Erythroblast (primary cell): ENCODE results near the gene FOLR2.
A peak's percentile ranks its signal among the peaks of the same experiment; 100 is the strongest.
"Not testable (repeated sequence)": the region's sequence is repeated elsewhere in the genome, so short reads cannot be mapped to it uniquely, and the experiment has no call there.

Experiments used
- DNase-seq, 2 experiments: peaks; one replicate each; lab custom pipeline; 2025; lab: John Stamatoyannopoulos, UW
- GATA1 ChIP-seq: IDR thresholded peaks from 2 replicates; pipeline ENCODE4 v1.6.1; 2011; ENCODE audit warnings: low read depth, mild to moderate bottlenecking, control low read depth, low read length, moderate library complexity
- POLR2A ChIP-seq: IDR thresholded peaks from 2 replicates; pipeline ENCODE4 v1.6.1; 2011; ENCODE audit warnings: mild to moderate bottlenecking, low read length

FOLR2 gene

DNA sequence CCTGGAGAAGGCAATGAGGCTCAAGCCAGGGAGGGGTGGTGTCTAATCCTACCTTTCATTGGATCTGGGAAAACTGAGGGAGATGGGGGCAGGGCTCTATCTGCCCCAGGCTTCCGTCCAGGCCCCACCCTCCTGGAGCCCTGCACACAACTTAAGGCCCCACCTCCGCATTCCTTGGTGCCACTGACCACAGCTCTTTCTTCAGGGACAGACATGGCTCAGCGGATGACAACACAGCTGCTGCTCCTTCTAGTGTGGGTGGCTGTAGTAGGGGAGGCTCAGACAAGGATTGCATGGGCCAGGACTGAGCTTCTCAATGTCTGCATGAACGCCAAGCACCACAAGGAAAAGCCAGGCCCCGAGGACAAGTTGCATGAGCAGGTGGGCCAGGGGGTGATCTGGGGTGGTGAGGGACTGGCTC is 24.6 kb upstream of the FOLR2 start, which contains the start of gene FOLR1:
TSS of gene FOLR1 (plus strand) at position 180 of the 421 bp plus-strand sequence. CDS start at position 214, 34 bp downstream.
- DNase-seq, result no peak
- no peak for TF ChIP-seq GATA1
- no peak for TF ChIP-seq POLR2A

- TF ChIP-seq POLR2A, result no peak
- no peak for TF ChIP-seq GATA1
- DNase-seq, result no peak
Observed at GRCh38 chr11:72195518-72196270, 20.9 kb upstream of the FOLR2 start.

DNA sequence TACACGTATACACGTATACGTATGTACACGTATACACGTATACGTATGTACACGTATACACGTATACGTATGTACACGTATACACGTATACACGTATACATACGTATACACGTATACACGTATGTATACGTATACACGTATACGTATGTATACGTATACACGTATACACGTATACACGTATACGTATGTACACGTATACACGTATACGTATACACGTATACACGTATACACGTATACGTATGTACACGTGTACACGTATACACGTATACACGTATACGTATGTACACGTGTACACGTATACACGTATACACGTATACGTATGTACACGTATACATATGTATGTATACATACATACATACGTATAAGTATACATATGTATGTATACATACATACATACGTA is 15.1 kb upstream of the FOLR2 start:
- DNase-seq, result not testable (repeated sequence)

- TF ChIP-seq GATA1 (no peak), POLR2A (no peak)
- no peak for DNase-seq
Observed at GRCh38 chr11:72202571-72202970, 14.0 kb upstream of the FOLR2 start.

DNA sequence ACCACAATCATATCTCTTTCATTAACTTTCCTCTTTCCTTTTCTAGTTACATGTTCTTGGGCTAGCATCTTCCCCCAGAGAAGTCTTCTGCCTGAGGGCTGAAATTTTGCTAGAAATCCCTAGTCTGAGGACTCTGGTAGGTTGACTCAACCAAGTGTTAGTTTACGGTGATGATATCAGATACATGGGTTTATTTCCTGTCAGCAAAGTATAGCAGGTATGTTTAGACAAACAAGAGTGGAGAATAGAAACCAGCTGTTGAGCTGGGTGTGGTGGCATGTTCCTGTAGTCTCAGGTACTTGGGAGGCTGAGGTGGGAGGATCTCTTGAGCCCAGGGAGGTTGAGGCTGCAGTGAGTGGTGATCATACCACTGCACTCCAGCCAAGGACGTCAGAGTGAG is 13.4 kb upstream of the FOLR2 start:
- TF ChIP-seq POLR2A, result no peak
- DNase-seq, result no peak

DNA sequence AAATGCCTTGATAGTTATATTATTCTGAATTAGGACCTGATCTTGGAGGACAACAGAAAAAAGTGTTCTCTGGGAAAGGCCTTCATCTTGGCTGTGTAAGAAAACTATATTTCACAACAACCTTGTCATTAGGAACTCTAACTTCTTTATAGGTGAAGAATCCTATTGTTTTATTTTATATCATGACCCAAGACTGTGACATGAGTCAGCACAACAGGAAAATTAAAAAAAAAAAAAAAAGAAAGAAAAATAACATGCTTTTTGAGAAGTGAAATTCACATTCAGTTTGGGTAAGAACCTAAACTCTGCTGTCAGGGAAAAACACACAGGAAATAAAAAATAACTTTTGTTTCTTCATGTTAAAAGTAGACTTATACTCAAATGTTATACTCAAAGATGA is 11.7 kb upstream of the FOLR2 start:
- no peak for DNase-seq
- no peak for TF ChIP-seq GATA1
- TF ChIP-seq POLR2A, result no peak

- DNase-seq, result not testable (repeated sequence)
Observed at GRCh38 chr11:72206794-72207193, 9.8 kb upstream of the FOLR2 start.

DNA sequence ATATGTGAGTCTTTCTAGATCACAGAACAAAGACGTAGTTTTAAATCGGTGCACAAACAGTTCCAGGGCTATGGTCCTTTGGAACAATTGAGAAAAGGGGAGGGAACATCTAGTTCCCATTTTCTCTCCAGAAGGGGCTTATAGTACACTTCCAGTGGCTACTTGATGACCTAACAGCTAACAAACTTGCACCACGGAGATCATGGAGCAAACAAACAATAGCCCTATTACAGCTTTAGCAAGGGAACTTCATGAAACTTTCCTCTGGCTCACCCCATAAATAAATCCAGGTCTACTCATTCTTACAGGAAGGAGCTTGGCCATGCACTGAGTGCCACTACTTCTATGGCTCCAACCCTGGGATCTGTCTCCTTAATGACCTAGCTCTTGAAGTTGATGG is 8.3 kb upstream of the FOLR2 start:
- TF ChIP-seq GATA1 (no peak), POLR2A (no peak)

GRCh38 chr11:72209101-72209500 is 7.5 kb upstream of the FOLR2 start:
- TF ChIP-seq GATA1, result no peak
- TF ChIP-seq POLR2A, result no peak
- DNase-seq, result no peak

More for the DNA sequence above, 8.3 kb upstream of the FOLR2 start:
- DNase-seq, result no peak

DNA sequence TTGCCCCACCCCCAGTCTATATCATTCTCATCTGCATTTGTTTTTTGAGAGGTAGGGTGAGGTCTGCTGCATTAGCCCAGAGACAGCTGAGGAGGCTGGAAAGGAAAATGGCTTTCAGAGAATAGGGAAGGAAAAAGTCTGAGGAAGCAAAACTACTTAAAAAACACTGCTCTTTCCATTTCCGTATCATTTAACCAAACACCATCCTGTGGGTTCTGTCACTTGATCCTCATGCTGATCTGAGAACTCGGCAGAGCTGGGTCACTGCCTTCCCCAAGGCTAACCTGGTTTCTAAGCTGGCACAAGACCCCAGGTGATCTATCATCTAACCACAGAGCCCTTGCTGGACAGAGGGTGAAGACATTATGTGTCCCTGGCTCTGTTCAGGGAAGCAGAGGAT is 1.2 kb downstream of the FOLR2 start:
- TF ChIP-seq GATA1 (no peak), POLR2A (no peak)
- no peak for DNase-seq

GRCh38 chr11:72218251-72218745 is 1.7 kb downstream of the FOLR2 start:
- TF ChIP-seq GATA1 (no peak), POLR2A (no peak)

DNA sequence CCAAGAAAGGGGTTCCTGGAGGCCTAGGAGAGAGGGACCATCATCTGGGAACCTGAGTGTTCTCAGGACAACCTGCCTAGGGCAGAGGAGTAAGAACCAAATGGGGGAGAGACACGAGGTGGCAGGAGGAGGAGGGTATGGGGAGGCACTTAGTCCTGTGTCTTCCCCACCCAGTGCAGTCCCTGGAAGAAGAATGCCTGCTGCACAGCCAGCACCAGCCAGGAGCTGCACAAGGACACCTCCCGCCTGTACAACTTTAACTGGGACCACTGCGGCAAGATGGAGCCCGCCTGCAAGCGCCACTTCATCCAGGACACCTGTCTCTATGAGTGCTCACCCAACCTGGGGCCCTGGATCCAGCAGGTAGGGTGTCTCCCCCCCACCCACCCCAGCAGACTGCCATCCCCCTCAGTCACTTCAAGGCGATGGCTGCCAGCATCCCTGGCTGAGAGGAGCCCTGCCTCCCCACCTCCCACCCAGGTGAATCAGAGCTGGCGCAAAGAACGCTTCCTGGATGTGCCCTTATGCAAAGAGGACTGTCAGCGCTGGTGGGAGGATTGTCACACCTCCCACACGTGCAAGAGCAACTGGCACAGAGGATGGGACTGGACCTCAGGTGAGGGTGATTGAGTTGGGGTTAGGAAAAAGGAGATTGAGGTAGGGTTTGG is 4.2 kb downstream of the FOLR2 start:
- no peak for DNase-seq
- TF ChIP-seq GATA1 (no peak), POLR2A (no peak)

More at GRCh38 chr11:72218251-72218745, 1.7 kb downstream of the FOLR2 start:
- no peak for DNase-seq

DNA sequence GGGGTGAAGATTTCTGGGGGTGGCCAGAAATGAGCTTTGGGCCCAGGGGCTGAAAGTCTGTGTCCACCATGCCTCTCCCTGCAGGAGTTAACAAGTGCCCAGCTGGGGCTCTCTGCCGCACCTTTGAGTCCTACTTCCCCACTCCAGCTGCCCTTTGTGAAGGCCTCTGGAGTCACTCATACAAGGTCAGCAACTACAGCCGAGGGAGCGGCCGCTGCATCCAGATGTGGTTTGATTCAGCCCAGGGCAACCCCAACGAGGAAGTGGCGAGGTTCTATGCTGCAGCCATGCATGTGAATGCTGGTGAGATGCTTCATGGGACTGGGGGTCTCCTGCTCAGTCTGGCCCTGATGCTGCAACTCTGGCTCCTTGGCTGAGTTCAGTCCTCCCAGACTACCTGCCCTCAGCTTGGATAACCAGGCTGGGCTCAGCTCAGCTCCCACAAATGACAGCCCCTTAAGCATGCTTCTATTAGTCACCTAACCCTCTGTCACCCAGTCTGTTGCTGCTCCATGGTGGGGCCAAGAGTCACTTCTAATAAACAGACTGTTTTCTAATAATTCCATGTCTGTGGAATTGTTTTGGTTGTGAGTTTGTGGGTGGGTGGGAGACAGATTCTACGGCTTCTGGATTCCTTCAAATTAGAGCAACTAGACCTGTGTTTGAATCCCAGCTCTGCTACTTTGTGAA is 4.9 kb downstream of the FOLR2 start:
- TF ChIP-seq POLR2A, result no peak
- no peak for TF ChIP-seq GATA1
- DNase-seq, result no peak

DNA sequence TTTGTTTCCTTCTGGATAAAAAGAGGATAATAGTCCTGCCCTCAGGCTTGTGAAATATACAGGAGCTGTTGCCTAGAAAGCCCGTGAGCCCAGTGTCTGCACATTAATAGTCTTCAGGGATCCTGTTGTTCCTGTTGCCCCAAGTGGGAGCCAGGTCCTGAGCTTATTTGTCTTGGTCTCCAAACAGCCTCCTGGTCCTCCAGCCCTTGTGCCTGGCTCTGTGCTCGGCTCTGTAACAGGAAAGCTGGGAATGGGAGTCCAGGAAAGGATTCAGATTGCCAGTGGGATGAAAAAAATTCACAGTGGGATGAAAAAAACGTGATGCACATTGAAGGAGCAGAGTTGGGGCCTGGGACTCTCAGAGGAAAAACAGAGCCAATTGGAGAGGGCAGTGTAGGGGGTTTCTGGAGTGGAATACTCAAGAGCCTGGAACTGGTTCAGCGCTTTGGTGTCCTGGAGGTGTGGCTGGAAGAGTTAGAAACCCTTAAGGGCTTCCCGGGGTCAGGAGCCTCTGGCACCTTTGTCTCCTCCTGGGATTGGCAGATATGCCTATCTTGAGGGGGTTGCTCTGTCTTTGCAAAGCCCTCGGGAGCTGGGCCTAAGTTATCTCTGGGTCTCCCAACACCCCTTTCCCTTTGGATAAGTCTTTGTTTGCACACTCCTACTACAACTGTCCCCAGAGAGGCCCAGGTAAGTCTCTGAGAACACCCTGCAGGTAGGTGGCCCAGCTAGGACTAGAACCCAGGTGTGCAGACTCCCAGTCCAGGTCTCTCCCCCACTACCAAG is 5.7 kb downstream of the FOLR2 start:
- DNase-seq, result peak in 1 of 2 experiments; percentile 36
- TF ChIP-seq GATA1 (no peak), POLR2A (no peak)
